DMS153 treated with DMSO at 0.1 percent for 48 hours (cell line): ENCODE measurements around the gene METTL16.

Source experiments
- DNase-seq: peaks from one replicate; lab custom pipeline; 2025; ENCODE audit not compliant: unreplicated experiment; lab: John Stamatoyannopoulos, UW

METTL16 gene

DNA sequence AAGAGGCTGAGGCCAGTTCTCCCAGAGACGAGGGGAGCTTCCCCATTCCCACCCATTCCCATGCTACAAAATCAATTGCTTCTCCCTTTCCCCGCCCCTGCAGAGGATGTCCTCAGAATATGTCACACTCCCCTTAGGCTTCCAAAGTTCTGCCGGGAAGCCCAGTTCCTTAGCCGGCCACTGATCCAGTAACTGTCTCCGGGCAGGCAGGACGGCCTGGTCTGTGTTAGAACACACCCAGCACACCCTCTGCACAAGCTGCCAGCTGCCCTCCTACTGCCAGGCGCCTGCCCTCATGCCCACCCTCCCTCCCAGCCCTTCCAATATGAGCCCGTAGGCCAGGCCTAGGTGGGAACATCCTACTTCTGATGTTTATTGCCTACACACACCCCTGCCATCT, 143.3 kb downstream of the METTL16 start:
- DNase-seq = no peak

DNA sequence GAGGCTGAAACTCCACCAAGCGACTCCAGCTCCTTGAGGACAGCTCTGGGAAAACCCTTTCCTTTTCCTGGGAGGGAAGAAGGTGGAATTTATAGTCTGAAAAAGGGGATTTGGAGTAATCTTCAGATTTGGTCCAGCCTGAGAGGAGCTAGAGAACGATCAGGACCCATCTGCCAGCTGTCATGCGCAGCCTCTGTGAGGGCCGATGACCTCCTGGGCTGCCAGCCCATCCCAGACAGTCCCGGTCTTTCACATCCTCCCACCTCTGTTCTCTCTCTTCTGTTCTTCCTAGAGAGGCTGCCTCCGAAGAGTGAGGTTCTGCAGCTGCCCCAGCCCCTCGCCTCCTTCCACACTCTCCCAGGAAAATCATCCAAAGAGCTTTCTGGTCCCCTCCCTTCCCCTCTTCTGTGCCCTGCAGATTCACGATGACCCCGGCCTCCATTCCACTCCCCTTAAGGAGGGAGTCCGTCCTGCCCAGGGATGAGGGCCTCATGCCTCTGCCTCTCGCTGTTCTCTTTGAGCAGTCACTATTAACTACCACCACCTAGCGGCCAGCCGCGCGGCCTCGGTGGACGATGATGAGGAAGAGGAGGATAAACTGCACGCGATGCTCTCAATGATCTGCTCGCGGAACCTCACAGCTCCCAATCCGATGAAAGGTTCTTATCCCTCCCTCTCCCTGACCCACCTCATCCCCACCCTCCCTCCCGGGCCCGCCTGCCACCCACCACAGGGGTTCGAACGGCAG, 144.8 kb downstream of the METTL16 start:
- DNase-seq = no peak
